SK-N-SH (cell line): ENCODE measurements around the gene BCL2L13. TPM values are rescaled to one million over a fixed set of nuclear protein-coding genes. Genes with fewer than 3 reads are reported as not detected.
A peak's percentile ranks its signal among the peaks of the same experiment; 100 is the strongest.

Experiments used
- CTCF ChIA-PET: fragments of 300-600, 350-600 bp; formaldehyde crosslinking; extraction: SDS; loops from one replicate; lab custom pipeline; 2021; lab: Yijun Ruan, JAX
- POLR2A ChIA-PET: fragments of 350-600 bp; sonication (Branson Sonifier 250); formaldehyde crosslinking; extraction: SDS; loops from one replicate; lab custom pipeline; 2020; ENCODE audit warnings: antibody characterized with exemption, inconsistent platforms; lab: Yijun Ruan, JAX
- DNase-seq: peaks from one replicate; pipeline ENCODE4 v3.0.0; 2012
- H2AFZ ChIP-seq: fragments of 200-600 bp; sonication (generic); 2 replicates; pipeline ENCODE4 v1.8.1; 2016; ENCODE audit warnings: antibody characterized with exemption, mild to moderate bottlenecking, low read depth
- H3F3A ChIP-seq: fragments of 200-600 bp; sonication (generic); replicated peaks from 2 replicates; pipeline ENCODE3; 2016; ENCODE audit warnings: antibody characterized with exemption, mild to moderate bottlenecking; ENCODE audit not compliant: insufficient read depth
- H3K27ac ChIP-seq, 2 experiments: fragments of 200-500 bp in 1 of 2; fragments of 200-600 bp in 1 of 2; sonication (Bioruptor generic) in 1 of 2; sonication (generic), shearing (Covaris generic) in 1 of 2; 2 replicates each; pipeline versions ENCODE4 v1.5.1 to v1.6.1; 2014 to 2016; ENCODE audit warnings: low read depth in 2 of 2, inconsistent platforms in 1 of 2, low read length in 1 of 2, mild to moderate bottlenecking in 1 of 2, mixed read lengths in 1 of 2
- H3K27me3 ChIP-seq: fragments of 200-600 bp; sonication (generic), shearing (Covaris generic); 2 replicates; pipeline ENCODE4 v1.6.1; 2016; ENCODE audit warnings: mixed run types; ENCODE audit not compliant: insufficient read depth
- H3K36me3 ChIP-seq, 2 experiments: fragments of 200-500 bp in 1 of 2; fragments of 200-600 bp in 1 of 2; sonication (Bioruptor generic) in 1 of 2; sonication (generic) in 1 of 2; replicated peaks in 1 of 2; 2 replicates each; pipeline versions ENCODE3 to v1.5.1; 2014 to 2016; ENCODE audit warnings: low read length in 1 of 2, mild to moderate bottlenecking in 1 of 2; ENCODE audit not compliant: insufficient read depth in 2 of 2, control insufficient read depth in 1 of 2
- H3K4me1 ChIP-seq, 2 experiments: fragments of 200-500 bp in 1 of 2; fragments of 200-600 bp in 1 of 2; sonication (Bioruptor generic) in 1 of 2; sonication (generic), shearing (Covaris generic) in 1 of 2; 2 replicates each; pipeline versions ENCODE4 v1.5.1 to v1.6.1; 2014 to 2016; ENCODE audit warnings: low read depth in 1 of 2, low read length in 1 of 2, mixed run types in 1 of 2; ENCODE audit not compliant: insufficient read depth in 2 of 2, control insufficient read depth in 1 of 2
- H3K4me2 ChIP-seq: fragments of 200-600 bp; sonication (generic), shearing (Covaris generic); 2 replicates; pipeline ENCODE4 v1.6.1; 2017; ENCODE audit warnings: mixed run types
- H3K4me3 ChIP-seq, 2 experiments: fragments of 200-500 bp in 1 of 2; fragments of 200-600 bp in 1 of 2; sonication (Bioruptor generic) in 1 of 2; sonication (generic), shearing (Covaris generic) in 1 of 2; 2 replicates each; pipeline versions ENCODE4 v1.5.1 to v1.8.1; 2014 to 2016; ENCODE audit warnings: low read depth in 2 of 2, inconsistent platforms in 1 of 2, low read length in 1 of 2, mild to moderate bottlenecking in 1 of 2, mixed read lengths in 1 of 2, moderate library complexity in 1 of 2
- H3K79me2 ChIP-seq: fragments of 200-600 bp; sonication (generic); 2 replicates; pipeline ENCODE4 v1.8.1; 2017; ENCODE audit warnings: mild to moderate bottlenecking; ENCODE audit not compliant: insufficient read depth
- H3K9ac ChIP-seq: fragments of 200-600 bp; sonication (generic); 2 replicates; pipeline ENCODE4 v1.6.1; 2017; ENCODE audit warnings: mixed run types
- H3K9me2 ChIP-seq: fragments of 200-600 bp; sonication (generic); 2 replicates; pipeline ENCODE4 v1.6.1; 2017; ENCODE audit warnings: mixed run types
- H3K9me3 ChIP-seq: fragments of 200-600 bp; sonication (generic); 2 replicates; pipeline ENCODE4 v1.6.1; 2017; ENCODE audit warnings: mixed run types, mild to moderate bottlenecking, moderate library complexity
- H4K20me1 ChIP-seq: fragments of 200-600 bp; sonication (generic); 2 replicates; pipeline ENCODE4 v1.6.1; 2017; ENCODE audit warnings: mild to moderate bottlenecking, mixed run types; ENCODE audit not compliant: insufficient read depth
- CHD2 ChIP-seq: fragments of 150-350 bp; IDR thresholded peaks from 2 replicates; pipeline ENCODE4 v1.6.1; 2018; ENCODE audit warnings: low read length; ENCODE audit not compliant: partially characterized antibody
- EZH2phosphoT487 ChIP-seq: fragments of 200-600 bp; sonication (generic); IDR thresholded peaks from 2 replicates; pipeline ENCODE4 v1.6.1; 2017; ENCODE audit warnings: low read depth, mixed run types, mild to moderate bottlenecking, antibody characterized with exemption, moderate library complexity, borderline replicate concordance
- FOXJ3 ChIP-seq: sonication (generic); formaldehyde crosslinking; IDR thresholded peaks from 2 replicates; pipeline ENCODE4 v1.5.1; 2020; ENCODE audit warnings: mild to moderate bottlenecking, missing genetic modification reagents
- FOXM1 ChIP-seq: IDR thresholded peaks from 2 replicates; pipeline ENCODE4 v1.4.0; 2012; ENCODE audit warnings: low read depth, mild to moderate bottlenecking
- GATA2 ChIP-seq: sonication (generic); formaldehyde crosslinking; IDR thresholded peaks from 2 replicates; pipeline ENCODE4 v1.5.0; 2020; ENCODE audit warnings: mild to moderate bottlenecking, missing genetic modification reagents
- JUND ChIP-seq: IDR thresholded peaks from 2 replicates; pipeline ENCODE4 v1.4.0; 2012
- MEF2A ChIP-seq: IDR thresholded peaks from 2 replicates; pipeline ENCODE4 v1.4.0; 2012; ENCODE audit warnings: low read depth, borderline replicate concordance
- POLR2AphosphoS5 ChIP-seq: IDR thresholded peaks from 2 replicates; pipeline ENCODE4 v1.6.1; 2012; ENCODE audit warnings: low read depth, low read length
- RAD21 ChIP-seq: IDR thresholded peaks from 2 replicates; pipeline ENCODE4 v1.6.1; 2012; ENCODE audit warnings: mild to moderate bottlenecking, low read length
- RFX5 ChIP-seq: IDR thresholded peaks from 2 replicates; pipeline ENCODE4 v1.6.1; 2012; ENCODE audit warnings: mild to moderate bottlenecking, improper control_type of control experiment, low read length
- RXRA ChIP-seq: IDR thresholded peaks from 2 replicates; pipeline ENCODE4 v1.4.0; 2012; ENCODE audit warnings: low read depth, mild to moderate bottlenecking, borderline replicate concordance
- YY1 ChIP-seq: IDR thresholded peaks from 2 replicates; pipeline ENCODE4 v1.4.0; 2012; ENCODE audit warnings: low read depth, mild to moderate bottlenecking
- WGBS: methylation state at CpG from one replicate; pipeline ENCODE4 v1.1.6; 2017; ENCODE audit warnings: low lambda C conversion rate; 5-methylcytosine and 5-hydroxymethylcytosine counted together
- polyA plus RNA-seq, 3 experiments: library from polyadenylated mRNA; depleted of rRNA; stranded (reverse); fragments of >200 nt; gene quantifications; 2 replicates each; pipeline ENCODE4 v1.2.3, GENCODE V29; 2012
- TF ChIP-seq, protein P1 (sequence below): fragments of 200-600 bp; sonication (generic); IDR thresholded peaks from 2 replicates; pipeline ENCODE4 v1.6.1; 2017; ENCODE audit warnings: antibody characterized with exemption, mild to moderate bottlenecking, moderate library complexity
- TF ChIP-seq, protein P2 (sequence below): IDR thresholded peaks from 2 replicates; pipeline ENCODE4 v1.4.0; 2012; ENCODE audit warnings: low read depth, borderline replicate concordance
- TF ChIP-seq, protein P3 (sequence below): IDR thresholded peaks from 2 replicates; pipeline ENCODE4 v1.4.0; 2012; ENCODE audit warnings: low read depth
- TF ChIP-seq, protein P4 (sequence below): IDR thresholded peaks from 2 replicates; pipeline ENCODE4 v1.6.1; 2012; ENCODE audit warnings: mild to moderate bottlenecking, low read depth, low read length, moderate library complexity
- TF ChIP-seq, protein P5 (sequence below): fragments of 150-350 bp; IDR thresholded peaks from 2 replicates; pipeline ENCODE4 v1.6.1; 2017; ENCODE audit warnings: antibody characterized with exemption, low read length, low read depth, borderline replicate concordance

Gene BCL2L13
- polyA plus RNA-seq, 1 of the 3 experiments (the other 2 are of a cell fraction): 37.1 TPM

DNA sequence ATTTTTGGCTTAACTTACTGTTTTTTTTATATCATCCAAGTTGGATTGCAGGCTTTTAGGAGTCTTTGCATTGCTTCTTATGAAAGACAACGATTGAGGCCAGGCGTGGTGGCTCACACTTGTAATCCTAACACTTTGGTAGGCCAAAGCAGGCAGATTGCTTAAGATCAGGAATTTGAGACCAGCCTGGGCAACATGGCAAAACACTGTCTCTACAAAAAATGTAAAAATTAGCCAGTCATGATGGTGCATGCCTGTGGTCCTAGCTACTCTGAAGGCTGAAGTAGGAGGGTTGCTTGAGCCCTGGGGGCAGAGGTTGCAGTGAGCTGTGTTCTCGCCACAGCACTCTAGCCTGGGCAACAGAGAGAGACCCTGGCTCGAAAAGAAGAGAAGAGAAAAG is 79.2 kb downstream of the BCL2L13 start:
- Histone ChIP-seq H3F3A (no peaks in the 10 kb centered on the region), H3K9me3 (no peaks in the 10 kb centered on the region), H2AFZ (no peak overlapping the region), H3K4me3 (no peak overlapping the region), H3K27me3 (no peaks in the 10 kb centered on the region)
- DNase-seq: no peak
- TF ChIP-seq POLR2AphosphoS5 (no peak), FOXM1 (no peak), GATA2 (CRISPR knock-in tag) (no peak), JUND (no peak), YY1 (no peak), RXRA (no peak), FOXJ3 (CRISPR knock-in tag) (no peak), EZH2phosphoT487 (no peak), CHD2 (no peak), RAD21 (no peak), RFX5 (no peak), MEF2A (no peak)
- TF ChIP-seq, protein P1, sequence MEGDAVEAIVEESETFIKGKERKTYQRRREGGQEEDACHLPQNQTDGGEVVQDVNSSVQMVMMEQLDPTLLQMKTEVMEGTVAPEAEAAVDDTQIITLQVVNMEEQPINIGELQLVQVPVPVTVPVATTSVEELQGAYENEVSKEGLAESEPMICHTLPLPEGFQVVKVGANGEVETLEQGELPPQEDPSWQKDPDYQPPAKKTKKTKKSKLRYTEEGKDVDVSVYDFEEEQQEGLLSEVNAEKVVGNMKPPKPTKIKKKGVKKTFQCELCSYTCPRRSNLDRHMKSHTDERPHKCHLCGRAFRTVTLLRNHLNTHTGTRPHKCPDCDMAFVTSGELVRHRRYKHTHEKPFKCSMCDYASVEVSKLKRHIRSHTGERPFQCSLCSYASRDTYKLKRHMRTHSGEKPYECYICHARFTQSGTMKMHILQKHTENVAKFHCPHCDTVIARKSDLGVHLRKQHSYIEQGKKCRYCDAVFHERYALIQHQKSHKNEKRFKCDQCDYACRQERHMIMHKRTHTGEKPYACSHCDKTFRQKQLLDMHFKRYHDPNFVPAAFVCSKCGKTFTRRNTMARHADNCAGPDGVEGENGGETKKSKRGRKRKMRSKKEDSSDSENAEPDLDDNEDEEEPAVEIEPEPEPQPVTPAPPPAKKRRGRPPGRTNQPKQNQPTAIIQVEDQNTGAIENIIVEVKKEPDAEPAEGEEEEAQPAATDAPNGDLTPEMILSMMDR: no peak
- TF ChIP-seq, protein P2, sequence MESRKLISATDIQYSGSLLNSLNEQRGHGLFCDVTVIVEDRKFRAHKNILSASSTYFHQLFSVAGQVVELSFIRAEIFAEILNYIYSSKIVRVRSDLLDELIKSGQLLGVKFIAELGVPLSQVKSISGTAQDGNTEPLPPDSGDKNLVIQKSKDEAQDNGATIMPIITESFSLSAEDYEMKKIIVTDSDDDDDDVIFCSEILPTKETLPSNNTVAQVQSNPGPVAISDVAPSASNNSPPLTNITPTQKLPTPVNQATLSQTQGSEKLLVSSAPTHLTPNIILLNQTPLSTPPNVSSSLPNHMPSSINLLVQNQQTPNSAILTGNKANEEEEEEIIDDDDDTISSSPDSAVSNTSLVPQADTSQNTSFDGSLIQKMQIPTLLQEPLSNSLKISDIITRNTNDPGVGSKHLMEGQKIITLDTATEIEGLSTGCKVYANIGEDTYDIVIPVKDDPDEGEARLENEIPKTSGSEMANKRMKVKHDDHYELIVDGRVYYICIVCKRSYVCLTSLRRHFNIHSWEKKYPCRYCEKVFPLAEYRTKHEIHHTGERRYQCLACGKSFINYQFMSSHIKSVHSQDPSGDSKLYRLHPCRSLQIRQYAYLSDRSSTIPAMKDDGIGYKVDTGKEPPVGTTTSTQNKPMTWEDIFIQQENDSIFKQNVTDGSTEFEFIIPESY: no peak
- TF ChIP-seq, protein P3, sequence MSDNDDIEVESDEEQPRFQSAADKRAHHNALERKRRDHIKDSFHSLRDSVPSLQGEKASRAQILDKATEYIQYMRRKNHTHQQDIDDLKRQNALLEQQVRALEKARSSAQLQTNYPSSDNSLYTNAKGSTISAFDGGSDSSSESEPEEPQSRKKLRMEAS: no peak
- TF ChIP-seq, protein P4, sequence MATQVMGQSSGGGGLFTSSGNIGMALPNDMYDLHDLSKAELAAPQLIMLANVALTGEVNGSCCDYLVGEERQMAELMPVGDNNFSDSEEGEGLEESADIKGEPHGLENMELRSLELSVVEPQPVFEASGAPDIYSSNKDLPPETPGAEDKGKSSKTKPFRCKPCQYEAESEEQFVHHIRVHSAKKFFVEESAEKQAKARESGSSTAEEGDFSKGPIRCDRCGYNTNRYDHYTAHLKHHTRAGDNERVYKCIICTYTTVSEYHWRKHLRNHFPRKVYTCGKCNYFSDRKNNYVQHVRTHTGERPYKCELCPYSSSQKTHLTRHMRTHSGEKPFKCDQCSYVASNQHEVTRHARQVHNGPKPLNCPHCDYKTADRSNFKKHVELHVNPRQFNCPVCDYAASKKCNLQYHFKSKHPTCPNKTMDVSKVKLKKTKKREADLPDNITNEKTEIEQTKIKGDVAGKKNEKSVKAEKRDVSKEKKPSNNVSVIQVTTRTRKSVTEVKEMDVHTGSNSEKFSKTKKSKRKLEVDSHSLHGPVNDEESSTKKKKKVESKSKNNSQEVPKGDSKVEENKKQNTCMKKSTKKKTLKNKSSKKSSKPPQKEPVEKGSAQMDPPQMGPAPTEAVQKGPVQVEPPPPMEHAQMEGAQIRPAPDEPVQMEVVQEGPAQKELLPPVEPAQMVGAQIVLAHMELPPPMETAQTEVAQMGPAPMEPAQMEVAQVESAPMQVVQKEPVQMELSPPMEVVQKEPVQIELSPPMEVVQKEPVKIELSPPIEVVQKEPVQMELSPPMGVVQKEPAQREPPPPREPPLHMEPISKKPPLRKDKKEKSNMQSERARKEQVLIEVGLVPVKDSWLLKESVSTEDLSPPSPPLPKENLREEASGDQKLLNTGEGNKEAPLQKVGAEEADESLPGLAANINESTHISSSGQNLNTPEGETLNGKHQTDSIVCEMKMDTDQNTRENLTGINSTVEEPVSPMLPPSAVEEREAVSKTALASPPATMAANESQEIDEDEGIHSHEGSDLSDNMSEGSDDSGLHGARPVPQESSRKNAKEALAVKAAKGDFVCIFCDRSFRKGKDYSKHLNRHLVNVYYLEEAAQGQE: no peak
- TF ChIP-seq, protein P5, sequence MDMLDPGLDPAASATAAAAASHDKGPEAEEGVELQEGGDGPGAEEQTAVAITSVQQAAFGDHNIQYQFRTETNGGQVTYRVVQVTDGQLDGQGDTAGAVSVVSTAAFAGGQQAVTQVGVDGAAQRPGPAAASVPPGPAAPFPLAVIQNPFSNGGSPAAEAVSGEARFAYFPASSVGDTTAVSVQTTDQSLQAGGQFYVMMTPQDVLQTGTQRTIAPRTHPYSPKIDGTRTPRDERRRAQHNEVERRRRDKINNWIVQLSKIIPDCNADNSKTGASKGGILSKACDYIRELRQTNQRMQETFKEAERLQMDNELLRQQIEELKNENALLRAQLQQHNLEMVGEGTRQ: no peak
- TF ChIP-seq, all 33 proteins: peak for 0
- H3K36me3 ChIP-seq: peaks cover 0 to 6% of the 10 kb centered on the region in 2 experiments
- H3K79me2 ChIP-seq: peaks cover 69% of the 10 kb centered on the region
- ChIA-PET CTCF (no interaction called here), POLR2A (no interaction called here)
- H3K9ac ChIP-seq: no peak overlapping the region
- WGBS: 96% methylated on average over 4 of the region's 4 CpGs
- peaks cover 0 to 4% of the 10 kb centered on the region in 2 experiments; a peak in 1 of 4 replicates for H3K4me1 ChIP-seq
- no peaks in the 10 kb centered on the region; the same call in 1 of the 2 replicates for H4K20me1 ChIP-seq
- 0 out of 2 replicates have a peak, but pooled peaks cover 3% of the 10 kb centered on the region for H3K9me2 ChIP-seq
- H3K27ac ChIP-seq: peak overlapping the region in 1 of 2 experiments; percentile 10; a peak in 1 of 4 replicates
- no peak overlapping the region for H3K4me2 ChIP-seq
